Measurements from ENCODE around the gene VPS39. TPM values are rescaled to one million over a fixed set of nuclear protein-coding genes. Genes with fewer than 3 reads are reported as not detected.

VPS39 gene
- total RNA-seq, 2 donors from 2014 or later, result 48.4 to 58.0 TPM

DNA sequence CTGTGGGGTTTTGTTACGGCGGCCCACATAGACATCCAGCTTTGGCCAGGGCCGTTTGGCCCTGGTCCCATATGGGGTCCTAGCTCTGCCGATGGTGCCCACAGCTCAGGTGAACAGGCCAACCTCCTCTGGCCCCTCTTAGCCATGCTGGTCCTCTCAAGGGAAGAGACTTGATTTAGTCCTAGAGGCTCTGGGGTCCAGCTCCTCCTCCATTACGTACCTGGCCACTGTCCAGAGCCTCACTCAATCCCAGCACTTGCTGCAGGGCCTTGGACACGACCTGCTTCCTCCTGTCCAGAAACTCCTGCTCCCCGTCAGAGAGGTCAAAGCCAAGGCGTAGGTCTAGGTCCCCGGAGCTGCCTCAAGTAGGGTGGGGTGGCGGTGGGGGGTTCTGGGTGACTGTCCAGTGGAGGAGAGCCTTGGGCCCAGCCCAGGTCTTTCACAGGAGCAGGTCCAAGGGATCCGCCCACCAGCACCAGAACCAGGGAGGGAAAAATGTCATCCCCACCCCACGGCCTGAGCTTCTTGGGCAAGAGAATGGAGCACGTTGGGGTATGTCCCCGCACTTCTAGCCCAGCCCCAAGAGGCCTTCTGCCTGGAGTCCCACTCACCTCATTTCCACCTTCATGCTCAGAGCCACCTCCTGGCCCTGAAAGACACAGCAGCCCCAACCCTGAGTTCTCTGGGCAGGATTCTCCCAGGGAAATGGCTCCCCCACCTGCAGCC is 58.4 kb downstream of the VPS39 start:
- DNase-seq (ENCODE audit: low spot score), result peak; percentile 68
- intact Hi-C loops (cut with DNase I), result no loop called here

DNA sequence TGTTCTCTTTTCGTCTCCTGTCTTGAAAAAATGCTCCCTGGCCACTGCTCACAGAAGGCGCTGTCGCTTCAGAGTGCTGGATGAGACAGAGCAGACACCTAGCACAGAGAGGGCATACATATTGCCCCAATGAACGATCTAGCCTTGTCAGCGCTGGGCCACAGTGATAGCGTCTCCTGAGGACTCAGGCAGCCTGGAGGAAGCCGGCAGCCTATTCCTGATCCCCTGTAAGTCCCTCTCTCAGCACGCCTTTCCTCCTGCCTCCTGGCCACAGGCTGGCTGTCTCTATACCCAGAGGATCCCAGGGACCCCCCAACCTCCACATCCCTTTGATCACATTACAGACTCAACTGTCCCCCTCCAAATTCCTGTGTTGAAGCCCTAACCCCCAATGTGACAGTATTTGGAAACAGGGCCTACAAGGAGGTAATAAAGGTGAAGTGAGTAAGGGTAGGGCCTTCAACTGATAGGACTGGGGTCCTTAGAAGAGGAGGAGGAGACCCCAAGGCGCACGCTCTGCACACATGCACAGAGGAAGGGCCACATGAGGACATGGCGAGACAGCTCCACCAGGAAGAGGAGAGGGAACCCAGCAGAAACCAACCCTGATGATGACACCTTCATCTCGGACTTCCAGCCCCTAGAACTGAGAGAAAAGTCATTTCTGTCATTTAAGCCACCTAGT is 59.2 kb downstream of the VPS39 start:
- DNase-seq (ENCODE audit: low spot score), result peak; percentile 54
- intact Hi-C loops (cut with DNase I), result no loop called here

- intact Hi-C loops (cut with DNase I), result no loop called here
- DNase-seq (ENCODE audit: low spot score), result no peak
These were observed 60.7 kb downstream of the VPS39 start for GRCh38 chr15:42147431-42147735.

- peak; percentile 29 for DNase-seq (ENCODE audit: low spot score)
- intact Hi-C loops (cut with DNase I), result no loop called here
These were observed 61.3 kb downstream of the VPS39 start for GRCh38 chr15:42146551-42147430.

DNA sequence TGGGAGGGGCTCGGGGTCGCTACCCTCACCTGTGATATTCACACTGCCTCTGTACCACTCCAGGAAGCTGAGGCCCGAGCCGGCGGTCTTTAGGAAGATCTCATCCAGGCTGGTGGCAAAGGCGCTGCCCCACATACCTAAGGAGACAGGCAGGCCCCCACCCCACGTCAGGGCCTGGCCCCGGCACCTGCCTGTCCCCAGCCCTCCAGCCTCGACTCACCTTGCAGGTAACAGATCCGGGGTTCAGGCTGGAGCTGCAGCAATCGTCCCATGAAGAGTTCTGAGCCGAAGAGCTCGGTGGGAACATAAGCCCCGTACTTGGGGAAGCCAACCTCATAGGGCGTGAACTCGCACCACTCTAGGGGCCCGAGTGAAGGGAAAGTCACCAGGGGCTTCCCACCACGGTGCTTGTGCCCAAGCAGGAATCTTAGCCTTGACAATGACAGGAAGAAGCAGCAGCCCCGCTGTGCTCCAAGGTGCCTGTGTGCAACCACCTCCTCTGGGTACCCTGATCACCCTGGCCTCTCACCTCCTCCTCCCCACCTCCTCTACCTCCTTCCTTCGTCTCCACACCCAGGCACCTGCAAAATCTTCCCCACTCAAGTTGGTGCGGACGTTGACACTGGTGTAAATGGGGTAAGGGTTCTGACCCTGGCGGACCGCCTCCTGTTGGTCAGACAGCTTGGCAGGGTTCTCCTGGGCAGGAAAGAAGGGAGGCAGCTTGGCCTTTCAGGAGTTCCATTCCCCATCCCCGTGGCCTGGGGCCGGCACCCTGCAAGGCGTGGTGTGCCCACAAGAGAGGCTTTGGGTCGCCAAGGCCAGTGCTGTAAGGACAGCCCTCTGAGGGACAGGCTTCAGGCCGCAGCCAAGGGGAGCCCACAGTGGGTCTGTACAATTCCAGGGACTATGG is 62.3 kb downstream of the VPS39 start:
- DNase-seq (ENCODE audit: low spot score), result peak; percentile 81
- intact Hi-C loops (cut with DNase I), result no loop called here

DNA sequence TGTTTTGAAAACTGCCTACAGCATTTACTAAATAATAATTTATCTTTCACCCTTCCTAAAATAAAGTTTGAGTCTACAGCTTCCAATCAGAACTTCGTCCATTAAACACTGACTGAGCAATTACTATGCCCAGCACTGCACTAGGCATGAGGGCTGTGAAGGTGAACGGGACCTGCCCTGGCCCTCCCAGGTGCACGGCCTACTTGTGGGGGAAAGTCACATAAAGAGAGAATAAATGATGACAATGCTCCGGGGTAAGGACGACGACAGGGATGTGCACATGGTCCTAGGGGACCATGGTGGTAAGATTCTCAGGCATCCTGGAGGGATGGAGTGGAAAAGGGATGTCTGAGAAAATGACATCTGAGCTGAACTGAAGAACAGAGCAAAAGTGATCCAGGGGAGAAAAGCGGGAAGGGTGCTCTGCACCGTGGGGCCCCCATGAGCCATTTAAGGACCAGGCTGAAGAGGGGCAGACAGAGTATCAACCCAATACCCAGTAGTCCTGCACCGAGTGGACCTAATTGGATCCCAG is 63.2 kb downstream of the VPS39 start:
- peak; percentile 50 for DNase-seq (ENCODE audit: low spot score)
- intact Hi-C loops (cut with DNase I), result no loop called here

DNA sequence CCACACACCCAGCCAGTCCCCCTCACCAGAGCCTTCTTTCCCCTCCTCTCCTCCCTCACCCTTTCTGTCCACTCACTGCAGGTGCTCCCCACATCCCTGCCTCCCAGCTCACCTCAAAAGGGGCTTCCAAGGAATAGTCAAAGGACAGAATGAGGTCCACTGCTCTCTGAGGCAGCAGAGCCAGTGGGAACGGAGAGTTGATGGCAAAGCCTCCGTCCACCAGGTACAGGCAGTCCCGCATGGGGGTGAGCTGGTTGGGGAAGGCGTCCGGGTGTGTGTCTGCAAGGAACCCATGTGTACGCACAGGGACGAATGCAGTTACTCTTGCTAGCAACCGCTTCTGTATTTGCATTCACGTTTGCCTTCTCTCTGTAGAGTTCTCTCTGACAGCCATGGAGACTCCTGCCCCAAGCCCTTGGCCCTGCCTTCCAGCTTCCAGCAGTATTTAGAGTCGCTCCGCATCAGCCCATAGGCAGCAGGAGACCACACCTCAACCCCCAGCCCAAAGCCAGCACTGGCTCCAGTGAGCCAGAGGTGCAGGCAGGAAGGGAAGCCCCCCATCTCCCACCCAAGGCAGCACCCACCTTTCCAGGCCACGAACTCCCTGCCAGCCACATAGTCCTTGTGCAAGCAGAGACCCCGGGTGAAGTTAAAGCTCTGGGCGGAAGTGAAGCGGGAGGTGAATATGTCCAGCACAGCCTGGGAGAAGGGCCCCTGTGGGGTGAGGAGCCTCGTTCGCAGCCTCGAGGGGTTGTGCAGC is 64.1 kb downstream of the VPS39 start:
- intact Hi-C loops (cut with DNase I), result no loop called here
- DNase-seq (ENCODE audit: low spot score), result peak; percentile 68

- intact Hi-C loops (cut with DNase I), result no loop called here
- DNase-seq (ENCODE audit: low spot score), result peak; percentile 18
These were observed 64.7 kb downstream of the VPS39 start for GRCh38 chr15:42143356-42143755.

- intact Hi-C loops (cut with DNase I), result no loop called here
These were observed 66.1 kb downstream of the VPS39 start for GRCh38 chr15:42141795-42142667.

GRCh38 chr15:42141246-42141645 is 66.9 kb downstream of the VPS39 start:
- peak; percentile 17 for DNase-seq (ENCODE audit: low spot score)
- intact Hi-C loops (cut with DNase I), result no loop called here

More at GRCh38 chr15:42141795-42142667, 66.1 kb downstream of the VPS39 start:
- DNase-seq (ENCODE audit: low spot score), result peak; percentile 59

GRCh38 chr15:42140383-42141070 is 67.6 kb downstream of the VPS39 start:
- DNase-seq (ENCODE audit: low spot score), result peak; percentile 36
- intact Hi-C loops (cut with DNase I), result no loop called here

- intact Hi-C loops (cut with DNase I), result loop anchor here (10.0 kb wide), 1 partner anchor 145 kb away; no protein-coding TSS in a partner anchor
- DNase-seq (ENCODE audit: low spot score), result peak; percentile 72
These were observed 68.5 kb downstream of the VPS39 start for GRCh38 chr15:42139596-42139995.

- DNase-seq (ENCODE audit: low spot score), result peak; percentile 15
- intact Hi-C loops (cut with DNase I), result loop anchor here (10.0 kb wide), 1 partner anchor 144 kb away; no protein-coding TSS in a partner anchor
These were observed 69.1 kb downstream of the VPS39 start for GRCh38 chr15:42138968-42139386.

DNA sequence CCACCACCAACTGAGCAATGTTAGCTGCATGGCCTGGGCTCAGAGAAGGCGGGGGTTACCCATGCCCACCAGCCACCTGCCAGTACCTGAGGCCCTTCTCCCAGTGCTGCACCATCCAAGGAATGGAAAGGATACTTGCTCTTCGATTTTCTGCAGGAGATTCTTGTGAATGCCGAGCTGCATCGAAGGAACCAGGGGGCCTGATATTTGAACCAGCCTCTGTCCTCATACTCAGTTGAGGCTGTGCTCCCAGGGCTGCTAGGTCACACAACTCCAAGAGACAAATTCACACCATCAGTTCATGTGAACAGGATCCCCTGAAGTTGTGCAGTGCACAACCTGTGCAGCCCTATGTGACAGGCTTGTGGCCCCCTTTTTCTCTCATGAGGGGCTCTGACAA is 69.7 kb downstream of the VPS39 start:
- intact Hi-C loops (cut with DNase I), result loop anchor here (10.0 kb wide), 1 partner anchor 144 kb away; no protein-coding TSS in a partner anchor

DNA sequence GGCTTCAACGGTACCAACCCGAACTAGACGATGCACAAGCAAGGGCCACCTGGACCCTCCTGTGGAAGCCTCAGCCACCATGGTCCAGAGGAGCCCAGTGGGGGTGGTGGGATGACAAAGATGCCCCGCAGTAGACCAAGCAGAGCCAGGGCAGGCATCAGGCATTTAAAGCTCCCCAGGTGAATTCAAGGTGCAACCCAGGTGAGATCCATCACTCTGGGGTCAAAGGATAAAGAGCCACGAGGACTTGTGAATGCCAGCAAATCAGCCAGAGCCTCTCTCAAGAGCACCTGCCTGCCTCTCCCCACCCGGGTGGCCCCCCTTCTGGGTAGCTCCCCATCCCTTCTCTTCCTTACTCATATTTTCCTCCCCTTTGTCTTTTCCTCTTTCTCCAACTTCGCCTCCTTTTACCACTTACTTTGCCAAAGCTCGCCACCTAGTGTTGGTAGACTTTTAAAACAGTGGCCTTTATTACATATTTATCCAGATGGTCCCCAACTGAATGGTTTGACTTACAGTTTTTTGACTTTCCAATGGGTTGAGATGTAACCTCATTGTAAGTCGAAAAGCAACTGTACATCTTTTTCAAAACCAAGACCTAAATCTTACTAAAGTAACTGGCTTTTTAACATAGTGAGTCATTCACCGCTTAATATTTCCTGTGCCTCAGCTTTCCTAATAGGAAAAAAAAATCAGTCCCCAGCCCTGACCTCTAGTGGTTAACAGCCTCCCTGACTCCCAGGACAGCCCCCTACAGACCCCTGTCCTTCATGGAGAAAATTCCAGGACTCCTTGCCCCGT is 70.4 kb downstream of the VPS39 start:
- intact Hi-C loops (cut with DNase I), result loop anchor here (10.0 kb wide), 1 partner anchor 143 kb away; no protein-coding TSS in a partner anchor
- DNase-seq (ENCODE audit: low spot score), result peak; percentile 70

More for the DNA sequence above, 69.7 kb downstream of the VPS39 start:
- peak; percentile 50 for DNase-seq (ENCODE audit: low spot score)

Measured in posterior vena cava (tissue), 2 donors.